ENCODE data around the gene IFT27.

Gene IFT27

GRCh38 chr22:36808721-36809344, 32.9 kb upstream of the IFT27 start:
- no peak overlapping the region for H3K27ac ChIP-seq
- TF ChIP-seq ZFX (IDR thresholded peaks at IDR 0.05; ENCODE audit: borderline replicate concordance) = no peak
- TF ChIP-seq, protein P1, sequence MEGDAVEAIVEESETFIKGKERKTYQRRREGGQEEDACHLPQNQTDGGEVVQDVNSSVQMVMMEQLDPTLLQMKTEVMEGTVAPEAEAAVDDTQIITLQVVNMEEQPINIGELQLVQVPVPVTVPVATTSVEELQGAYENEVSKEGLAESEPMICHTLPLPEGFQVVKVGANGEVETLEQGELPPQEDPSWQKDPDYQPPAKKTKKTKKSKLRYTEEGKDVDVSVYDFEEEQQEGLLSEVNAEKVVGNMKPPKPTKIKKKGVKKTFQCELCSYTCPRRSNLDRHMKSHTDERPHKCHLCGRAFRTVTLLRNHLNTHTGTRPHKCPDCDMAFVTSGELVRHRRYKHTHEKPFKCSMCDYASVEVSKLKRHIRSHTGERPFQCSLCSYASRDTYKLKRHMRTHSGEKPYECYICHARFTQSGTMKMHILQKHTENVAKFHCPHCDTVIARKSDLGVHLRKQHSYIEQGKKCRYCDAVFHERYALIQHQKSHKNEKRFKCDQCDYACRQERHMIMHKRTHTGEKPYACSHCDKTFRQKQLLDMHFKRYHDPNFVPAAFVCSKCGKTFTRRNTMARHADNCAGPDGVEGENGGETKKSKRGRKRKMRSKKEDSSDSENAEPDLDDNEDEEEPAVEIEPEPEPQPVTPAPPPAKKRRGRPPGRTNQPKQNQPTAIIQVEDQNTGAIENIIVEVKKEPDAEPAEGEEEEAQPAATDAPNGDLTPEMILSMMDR (IDR thresholded peaks at IDR 0.05) = no peak

GRCh38 chr22:36807627-36808026, 31.7 kb upstream of the IFT27 start:
- TF ChIP-seq, protein P1 (IDR thresholded peaks at IDR 0.05) = no peak
- TF ChIP-seq ZFX (IDR thresholded peaks at IDR 0.05; ENCODE audit: borderline replicate concordance) = no peak
- H3K27ac ChIP-seq = no peak overlapping the region

DNA sequence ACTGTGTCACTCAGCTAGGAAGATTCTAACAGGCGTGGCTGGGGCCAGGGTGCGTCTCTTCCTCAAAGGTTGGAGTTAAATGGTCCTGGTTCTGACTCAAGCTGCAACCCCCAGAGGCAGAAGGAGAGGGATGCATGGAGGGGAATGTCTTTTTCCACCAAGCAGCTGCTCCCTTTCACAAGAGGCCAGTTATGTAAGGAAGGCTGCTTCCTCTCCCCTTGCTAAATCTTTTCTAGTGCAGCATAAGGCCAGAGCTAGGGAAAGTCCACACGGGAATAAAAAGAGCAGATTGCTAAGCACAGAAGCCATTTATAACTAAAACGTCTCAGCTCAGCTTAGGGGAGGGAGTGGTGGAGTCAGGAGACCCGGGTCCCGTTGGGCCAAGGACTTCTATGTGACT, 30.9 kb upstream of the IFT27 start:
- no peak overlapping the region for H3K27ac ChIP-seq
- no peak for TF ChIP-seq ZFX (IDR thresholded peaks at IDR 0.05; ENCODE audit: borderline replicate concordance)

DNA sequence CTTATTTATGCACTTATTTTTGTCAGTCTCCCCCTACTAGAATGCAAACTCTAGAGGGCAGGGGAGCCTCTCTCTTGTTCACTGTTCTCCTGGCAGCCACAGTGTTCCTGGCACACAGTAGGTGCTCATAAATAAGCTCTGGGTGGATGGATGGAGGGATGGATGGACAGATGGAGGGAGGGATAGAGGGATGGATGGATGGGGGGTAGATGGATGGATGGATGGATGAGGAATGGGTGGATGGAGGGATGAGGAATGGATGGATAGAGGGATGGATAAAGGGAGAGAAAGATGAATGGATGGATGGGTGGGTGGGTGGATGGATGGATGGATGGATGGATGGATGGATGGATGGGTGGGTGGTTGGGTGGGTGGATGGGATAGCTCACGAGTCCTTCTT, 27.4 kb upstream of the IFT27 start:
- H3K27ac ChIP-seq = no peak overlapping the region
- TF ChIP-seq, protein P1 (IDR thresholded peaks at IDR 0.05) = no peak
- TF ChIP-seq ZFX (IDR thresholded peaks at IDR 0.05; ENCODE audit: borderline replicate concordance) = no peak

- no peak overlapping the region for H3K27ac ChIP-seq
- no peak for TF ChIP-seq ZFX (IDR thresholded peaks at IDR 0.05; ENCODE audit: borderline replicate concordance)
- TF ChIP-seq, protein P1 (IDR thresholded peaks at IDR 0.05) = no peak
Measured at GRCh38 chr22:36798674-36799066, 22.8 kb upstream of the IFT27 start.

GRCh38 chr22:36797911-36798673, 22.2 kb upstream of the IFT27 start:
- TF ChIP-seq, protein P1 (IDR thresholded peaks at IDR 0.05) = no peak
- TF ChIP-seq ZFX (IDR thresholded peaks at IDR 0.05; ENCODE audit: borderline replicate concordance) = no peak

DNA sequence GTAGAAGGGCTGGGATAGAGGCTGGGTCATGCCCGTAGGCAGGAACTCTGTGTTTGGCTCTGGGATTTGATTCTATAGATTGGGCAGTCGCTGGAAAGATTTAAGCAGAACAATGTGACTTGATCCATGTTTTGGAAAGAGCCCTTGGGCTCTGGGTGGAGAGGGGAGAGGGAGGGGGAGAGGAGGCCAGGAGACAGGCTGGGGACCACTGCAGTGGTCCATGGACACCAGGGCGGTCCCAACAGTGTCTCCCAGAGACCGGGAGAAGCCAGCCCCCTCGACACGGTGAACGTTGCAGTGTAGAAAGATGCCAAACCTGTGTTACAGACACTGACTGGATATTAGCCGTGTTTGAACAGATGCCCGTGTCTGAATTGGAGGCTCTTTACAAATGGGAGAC, 21.5 kb upstream of the IFT27 start:
- H3K27ac ChIP-seq = no peak overlapping the region
- TF ChIP-seq, protein P1 (IDR thresholded peaks at IDR 0.05) = no peak
- TF ChIP-seq ZFX (IDR thresholded peaks at IDR 0.05; ENCODE audit: borderline replicate concordance) = no peak

More at GRCh38 chr22:36797911-36798673, 22.2 kb upstream of the IFT27 start:
- no peak overlapping the region for H3K27ac ChIP-seq
